DMS153 treated with DMSO at 0.1 percent for 48 hours (cell line): ENCODE measurements around the gene RNF141.
A peak's percentile ranks its signal among the peaks of the same experiment; 100 is the strongest.

Experiments
- DNase-seq: peaks from one replicate; lab custom pipeline; 2025; ENCODE audit not compliant: unreplicated experiment; lab: John Stamatoyannopoulos, UW

The RNF141 gene

GRCh38 chr11:10540915-10541560 lies at the start of gene RNF141:
RNF141 (minus strand) TSS chr11:10541187; CDS start chr11:10534158, 7,029 bp downstream.
- DNase-seq, result peak; percentile 83

GRCh38 chr11:10590218-10590915 lies 49.4 kb upstream of the RNF141 start:
- no peak for DNase-seq

GRCh38 chr11:10588904-10589303 lies 47.9 kb upstream of the RNF141 start:
- no peak for DNase-seq

GRCh38 chr11:10587995-10588394 lies 47.0 kb upstream of the RNF141 start:
- DNase-seq, result no peak

GRCh38 chr11:10587388-10587787 lies 46.4 kb upstream of the RNF141 start:
- no peak for DNase-seq

GRCh38 chr11:10584071-10584501 lies 43.1 kb upstream of the RNF141 start:
- no peak for DNase-seq

- DNase-seq, result no peak
These were observed 40.6 kb upstream of the RNF141 start for GRCh38 chr11:10581481-10582019.

GRCh38 chr11:10580623-10581022 lies 39.6 kb upstream of the RNF141 start:
- no peak for DNase-seq

- no peak for DNase-seq
These were observed 38.7 kb upstream of the RNF141 start for GRCh38 chr11:10579700-10580099.

- no peak for DNase-seq
These were observed 35.0 kb upstream of the RNF141 start for GRCh38 chr11:10576035-10576398.

GRCh38 chr11:10575346-10576034 lies 34.5 kb upstream of the RNF141 start:
- DNase-seq, result no peak

- no peak for DNase-seq
These were observed 32.6 kb upstream of the RNF141 start for GRCh38 chr11:10573556-10573955.

GRCh38 chr11:10573028-10573427 lies 32.0 kb upstream of the RNF141 start:
- no peak for DNase-seq

- no peak for DNase-seq
These were observed 31.5 kb upstream of the RNF141 start for GRCh38 chr11:10572533-10572932.

GRCh38 chr11:10568486-10568941 lies 27.5 kb upstream of the RNF141 start, which contains the start of gene LYVE1:
LYVE1 (minus strand) TSS chr11:10568665; CDS start chr11:10568532, 133 bp downstream.
- no peak for DNase-seq

GRCh38 chr11:10567446-10567845 lies 26.5 kb upstream of the RNF141 start:
- DNase-seq, result no peak

GRCh38 chr11:10566257-10566957 lies 25.4 kb upstream of the RNF141 start:
- no peak for DNase-seq

- DNase-seq, result no peak
These were observed 24.5 kb upstream of the RNF141 start for GRCh38 chr11:10565493-10565892.

GRCh38 chr11:10564696-10565318 lies 23.8 kb upstream of the RNF141 start:
- DNase-seq, result no peak

- DNase-seq, result no peak
These were observed 23.0 kb upstream of the RNF141 start for GRCh38 chr11:10564030-10564429.

- no peak for DNase-seq
These were observed 21.0 kb upstream of the RNF141 start for GRCh38 chr11:10561947-10562346.
